Medulla oblongata (tissue), 1 donor: ENCODE data around the gene PRUNE1.

Source experiments
- DNase-seq: peaks from one replicate; pipeline ENCODE4 v3.0.0-alpha.2; 2015; ENCODE audit errors: extremely low spot score

Gene PRUNE1

GRCh38 chr1:151005729-151006319 is 2.4 kb upstream of the PRUNE1 start:
- peak; percentile 49 for DNase-seq

GRCh38 chr1:151006327-151007052 is 1.8 kb upstream of the PRUNE1 start, which contains the start of gene MINDY1:
MINDY1 (minus strand) TSS chr1:151006902; CDS start chr1:151002617, 4,285 bp downstream.
- DNase-seq: peak; percentile 96

GRCh38 chr1:151007853-151008243 is 401 bp upstream of the PRUNE1 start:
- DNase-seq: peak; percentile 57

GRCh38 chr1:151009206-151009587 is 948 bp downstream of the PRUNE1 start:
- no peak for DNase-seq

GRCh38 chr1:151009674-151010345 is 1.6 kb downstream of the PRUNE1 start:
- no peak for DNase-seq

GRCh38 chr1:151010346-151010726 is 2.1 kb downstream of the PRUNE1 start:
- DNase-seq: no peak

- DNase-seq: no peak
These were observed 3.1 kb downstream of the PRUNE1 start for GRCh38 chr1:151011154-151011850.

- DNase-seq: no peak
These were observed 4.6 kb downstream of the PRUNE1 start for GRCh38 chr1:151012684-151013471.

- no peak for DNase-seq
These were observed 5.3 kb downstream of the PRUNE1 start for GRCh38 chr1:151013518-151013917.

- DNase-seq: peak; percentile 91
These were observed 16.4 kb downstream of the PRUNE1 start for GRCh38 chr1:151024540-151025146.

GRCh38 chr1:151026460-151026859 is 18.2 kb downstream of the PRUNE1 start:
- no peak for DNase-seq

- no peak for DNase-seq
These were observed 23.9 kb downstream of the PRUNE1 start for GRCh38 chr1:151032164-151032563.

- no peak for DNase-seq
These were observed 26.9 kb downstream of the PRUNE1 start for GRCh38 chr1:151035167-151035566.

GRCh38 chr1:151036356-151036755 is 28.1 kb downstream of the PRUNE1 start, which contains the start of gene BNIPL:
BNIPL (plus strand) TSS chr1:151036586; CDS start chr1:151036726, 140 bp downstream.
- DNase-seq: no peak

GRCh38 chr1:151037032-151037431 is 28.8 kb downstream of the PRUNE1 start:
- no peak for DNase-seq

- DNase-seq: no peak
These were observed 31.3 kb downstream of the PRUNE1 start for GRCh38 chr1:151039521-151039920.

- DNase-seq: no peak
These were observed 34.9 kb downstream of the PRUNE1 start for GRCh38 chr1:151043163-151043562.

GRCh38 chr1:151047591-151047924 is 39.3 kb downstream of the PRUNE1 start, which contains the start of gene C1orf56:
C1orf56 (plus strand) TSS chr1:151047751; CDS start chr1:151047848, 97 bp downstream.
- DNase-seq: peak; percentile 85

GRCh38 chr1:151047925-151048644 is 39.8 kb downstream of the PRUNE1 start:
- DNase-seq: peak; percentile 70

GRCh38 chr1:151048645-151049032 is 40.4 kb downstream of the PRUNE1 start:
- no peak for DNase-seq
